ENCODE measurements around the gene GTF2H4. TPM values are rescaled to one million over a fixed set of nuclear protein-coding genes. Genes with fewer than 3 reads are reported as not detected.
A peak's percentile ranks its signal among the peaks of the same experiment; 100 is the strongest.

GTF2H4 gene
- total and polyA plus RNA-seq, 2 experiments from 2014 or later: 20.7 to 25.8 TPM

DNA sequence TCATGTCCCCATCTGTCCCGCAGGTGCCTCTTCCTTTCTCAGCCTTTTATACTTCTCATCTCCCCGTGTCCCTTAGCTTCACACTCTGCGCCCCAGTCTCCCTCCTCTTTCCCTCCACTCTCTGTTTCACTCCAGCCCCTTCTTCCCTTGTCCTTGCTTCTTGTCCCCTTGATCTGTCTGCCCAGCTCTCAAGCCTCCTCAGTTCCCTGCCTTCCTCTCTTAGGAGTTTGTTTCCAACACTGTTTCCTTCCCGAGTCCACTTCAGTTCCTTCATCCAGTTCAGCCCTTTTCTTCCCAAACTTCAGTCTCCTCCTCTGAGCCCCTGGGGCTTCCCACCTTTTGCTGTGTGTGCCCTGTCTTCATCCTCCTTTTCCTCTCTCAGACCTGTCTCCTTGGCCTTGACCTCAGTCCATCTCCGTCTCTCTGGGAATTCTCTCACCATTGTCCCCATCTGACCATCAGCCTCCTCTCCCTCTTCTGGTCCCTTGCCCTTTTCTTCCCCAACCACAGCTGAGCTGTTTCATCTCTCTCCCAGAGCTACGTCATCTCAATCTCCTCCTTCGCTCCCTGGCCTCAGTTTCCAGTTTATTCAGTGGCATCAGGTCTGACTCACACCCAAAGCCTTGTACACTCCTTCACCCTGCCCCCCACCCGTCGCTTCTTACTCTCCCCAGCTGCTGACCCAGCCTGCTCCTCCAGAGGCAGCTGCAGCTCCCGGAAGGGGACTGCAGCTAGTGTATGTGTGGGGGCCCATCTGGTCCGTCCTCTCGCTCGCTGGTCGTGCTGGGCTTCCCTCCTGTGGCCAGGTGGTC, 26.4 kb upstream of the GTF2H4 start:
- no peaks in the 10 kb centered on the region for H3K9me3 ChIP-seq (ENCODE audit: low read depth)
- TF ChIP-seq CTCF (IDR thresholded peaks at IDR 0.05; ENCODE audit: low read depth, low read length): no peak
- peak overlapping the region; percentile 94 for H3K27ac ChIP-seq
- H3K4me3 ChIP-seq: peak overlapping the region; percentile 24
- H3K27me3 ChIP-seq: no peaks in the 10 kb centered on the region
- H3K36me3 ChIP-seq: no peaks in the 10 kb centered on the region
- H3K4me1 ChIP-seq (ENCODE audit: low read depth): peaks cover 55% of the 10 kb centered on the region
- DNase-seq (ENCODE audit: low read depth in 1 of 2, low spot score in 1 of 2): peak in 1 of 2 donors; percentile 48

GRCh38 chr6:30882204-30882758, 25.7 kb upstream of the GTF2H4 start:
- Histone ChIP-seq H3K4me1 (ENCODE audit: low read depth) (peaks cover 60% of the 10 kb centered on the region), H3K27me3 (no peaks in the 10 kb centered on the region), H3K9me3 (ENCODE audit: low read depth) (no peaks in the 10 kb centered on the region), H3K36me3 (no peaks in the 10 kb centered on the region), H3K27ac (peak overlapping the region; percentile 94), H3K4me3 (peak overlapping the region; percentile 14)
- DNase-seq (ENCODE audit: low read depth in 1 of 2, low spot score in 1 of 2): peak in 1 of 2 donors; percentile 59
- no peak for TF ChIP-seq CTCF (IDR thresholded peaks at IDR 0.05; ENCODE audit: low read depth, low read length)

DNA sequence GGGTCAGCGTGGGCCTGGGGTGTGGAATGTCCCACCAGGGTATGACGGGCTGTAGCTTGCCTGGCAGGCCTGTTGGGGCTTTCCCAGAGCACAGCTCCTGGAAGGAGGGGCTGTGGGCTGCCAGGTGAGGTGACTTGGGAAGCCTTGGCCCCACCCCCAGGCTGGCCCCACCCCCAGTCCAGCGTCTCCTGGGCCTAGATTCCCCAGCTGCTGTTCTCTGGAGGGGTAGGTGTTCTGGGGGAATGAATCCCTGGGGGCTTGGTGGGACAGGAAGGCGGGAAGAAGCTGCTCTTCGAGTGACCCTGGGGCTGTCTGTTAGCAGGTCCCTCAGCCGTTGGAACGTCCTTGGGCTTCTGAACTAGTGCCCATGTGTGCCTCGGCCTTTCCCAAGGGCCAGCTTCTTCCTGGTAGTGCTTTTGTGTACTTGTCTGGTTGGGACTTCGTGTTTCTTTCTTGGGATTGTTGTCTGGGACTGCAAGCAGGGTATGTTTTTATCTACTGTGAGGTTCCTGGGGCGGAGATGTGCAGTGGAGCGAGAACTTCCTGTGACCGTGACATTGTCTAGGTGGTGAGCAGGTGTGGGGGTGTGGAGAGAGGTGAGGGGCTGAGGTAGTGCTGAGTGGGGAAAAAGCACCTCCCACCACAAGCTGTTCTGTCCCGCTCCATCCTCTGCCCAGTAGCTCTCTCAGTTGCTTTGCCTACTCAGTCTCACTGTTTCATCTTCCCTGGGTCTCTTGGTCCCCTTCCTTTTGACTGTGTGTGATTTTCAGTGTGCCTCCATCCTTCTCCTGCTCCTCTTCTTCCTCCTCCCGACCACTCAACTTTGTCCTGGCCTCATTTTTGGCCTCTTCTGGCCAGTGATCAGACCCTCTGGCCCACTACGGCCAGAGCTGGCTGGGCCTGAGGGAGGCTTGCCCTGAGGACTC, 25.0 kb upstream of the GTF2H4 start:
- H3K9me3 ChIP-seq (ENCODE audit: low read depth): no peaks in the 10 kb centered on the region
- DNase-seq (ENCODE audit: low read depth in 1 of 2, low spot score in 1 of 2): peak in 1 of 2 donors; percentile 34
- peak overlapping the region; percentile 94 for H3K27ac ChIP-seq
- H3K4me3 ChIP-seq: peak overlapping the region; percentile 63
- no peaks in the 10 kb centered on the region for H3K36me3 ChIP-seq
- peaks cover 57% of the 10 kb centered on the region for H3K4me1 ChIP-seq (ENCODE audit: low read depth)
- H3K27me3 ChIP-seq: no peaks in the 10 kb centered on the region
- TF ChIP-seq CTCF (IDR thresholded peaks at IDR 0.05; ENCODE audit: low read depth, low read length): no peak

DNA sequence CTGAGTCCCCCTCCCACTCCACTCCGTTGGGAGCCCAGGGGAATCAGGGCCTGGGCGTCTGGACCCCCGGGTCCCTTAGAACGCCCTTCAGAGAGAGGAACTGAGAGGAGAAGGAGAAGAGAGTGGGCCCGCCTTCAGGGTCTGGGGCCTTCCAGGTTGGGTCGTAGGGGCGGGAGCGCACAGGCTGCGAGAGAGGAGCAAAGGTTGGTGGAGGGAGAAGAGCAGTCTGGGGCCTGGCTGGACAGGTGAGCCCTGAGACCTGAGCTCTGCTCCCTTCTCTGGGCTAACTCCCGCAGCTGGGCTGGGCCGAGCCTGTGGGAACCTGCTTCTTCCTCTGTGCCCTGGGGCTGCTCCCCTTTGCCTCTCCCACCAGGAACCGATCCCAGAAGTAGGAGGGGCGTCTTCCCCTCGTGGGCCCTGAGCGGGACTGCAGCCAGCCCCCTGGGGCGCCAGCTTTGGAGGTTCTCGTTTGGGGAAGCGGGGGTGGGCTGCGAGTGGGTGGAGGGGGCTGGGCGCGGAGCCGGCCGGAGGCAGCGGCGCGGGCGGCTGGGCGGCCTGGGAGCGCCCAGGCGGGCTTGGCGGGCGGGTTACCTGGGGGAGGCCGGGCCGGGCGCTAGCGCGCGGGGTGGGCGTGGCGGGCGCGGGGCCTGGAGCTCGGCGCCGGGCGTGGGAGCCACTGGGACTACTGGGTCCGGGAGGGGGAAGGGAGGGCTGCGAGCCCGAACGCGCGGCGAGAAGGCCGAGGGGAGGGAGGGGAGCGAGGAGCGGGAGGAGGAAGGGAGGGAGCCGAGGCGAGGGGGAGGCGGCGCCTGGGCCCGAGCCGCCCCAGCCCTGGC, 24.1 kb upstream of the GTF2H4 start, which contains the start of gene DDR1:
TSS of gene DDR1 (plus strand) at position 835 of the 836 bp plus-strand sequence. CDS start 4,211 bp downstream, outside the sequence.
- no peaks in the 10 kb centered on the region for H3K9me3 ChIP-seq (ENCODE audit: low read depth)
- no peaks in the 10 kb centered on the region for H3K36me3 ChIP-seq
- no peak for TF ChIP-seq CTCF (IDR thresholded peaks at IDR 0.05; ENCODE audit: low read depth, low read length)
- H3K27me3 ChIP-seq: no peaks in the 10 kb centered on the region
- H3K27ac ChIP-seq: peak within 1 kb of the TSS; percentile 94
- H3K4me1 ChIP-seq (ENCODE audit: low read depth): peaks cover 57% of the 10 kb centered on the region
- peak within 1 kb of the TSS; percentile 63 for H3K4me3 ChIP-seq
- DNase-seq (ENCODE audit: low read depth in 1 of 2, low spot score in 1 of 2): peak; percentile 85 to 91

All from cardiac muscle cell (in vitro differentiated cells and primary cell).